Measurements from ENCODE around the gene TRIM28. TPM values are rescaled to one million over a fixed set of nuclear protein-coding genes. Genes with fewer than 3 reads are reported as not detected.
A peak's percentile ranks its signal among the peaks of the same experiment; 100 is the strongest.

The TRIM28 gene
- total RNA-seq, 2 experiments from 2014 or later: 475 to 483 TPM

GRCh38 chr19:58581227-58582141 lies 37.6 kb downstream of the TRIM28 start:
- peaks cover 10% of the 10 kb centered on the region for H3K36me3 Mint-ChIP-seq (ENCODE audit: low read depth)
- H3K27ac Mint-ChIP-seq: peak overlapping the region; percentile 71
- DNase-seq: peak; percentile 98
- H3K4me3 Mint-ChIP-seq: no peak overlapping the region
- no peaks in the 10 kb centered on the region for H3K27me3 Mint-ChIP-seq (ENCODE audit: low read depth)
- intact Hi-C loops (cut with micrococcal nuclease): loop anchor here (1.0 kb wide), 3 partner anchors 8 to 67 kb away; partner anchors contain the start of genes MZF1 and ZBTB45
- H3K4me1 Mint-ChIP-seq (ENCODE audit: low read depth): peaks cover 28% of the 10 kb centered on the region
- no peaks in the 10 kb centered on the region for H3K9me3 Mint-ChIP-seq
- CTCF ChIA-PET: interaction anchor here (0.6 to 2.3 kb wide), 15 partner anchors 10 to 726 kb away, joined by 3 to 52 read pairs (median 3); partner anchors contain the start of genes CHMP2A and ZBTB45

DNA sequence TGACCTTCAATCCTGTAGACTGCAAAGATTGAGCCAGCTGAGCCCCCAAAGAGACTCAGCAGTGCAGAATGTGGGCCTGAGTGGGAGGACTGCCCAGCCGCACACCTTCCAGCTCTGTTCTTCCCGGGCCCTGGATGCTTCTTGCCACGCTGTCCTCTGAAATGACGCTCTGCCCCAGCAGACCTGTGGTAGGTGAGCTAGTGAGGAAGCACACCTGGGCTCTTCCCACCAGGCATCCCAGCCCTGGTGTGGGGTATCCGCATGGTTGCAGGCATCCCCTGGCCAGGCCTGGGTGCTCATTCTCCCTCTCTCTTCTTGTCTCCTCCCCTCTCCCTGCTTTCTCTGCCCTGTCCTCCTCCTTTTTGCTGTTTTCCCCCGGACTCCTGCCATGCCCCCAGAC lies 39.1 kb downstream of the TRIM28 start:
- H3K27me3 Mint-ChIP-seq (ENCODE audit: low read depth): no peaks in the 10 kb centered on the region
- H3K4me1 Mint-ChIP-seq (ENCODE audit: low read depth): peaks cover 21% of the 10 kb centered on the region
- DNase-seq: no peak
- CTCF ChIA-PET: interaction anchor here (0.6 to 0.7 kb wide), 2 partner anchors 63 to 81 kb away, joined by 3 read pairs; no protein-coding TSS in a partner anchor
- peaks cover 10% of the 10 kb centered on the region for H3K36me3 Mint-ChIP-seq (ENCODE audit: low read depth)
- H3K4me3 Mint-ChIP-seq: no peak overlapping the region
- H3K27ac Mint-ChIP-seq: peak overlapping the region; percentile 8
- intact Hi-C loops (cut with micrococcal nuclease): no loop called here
- H3K9me3 Mint-ChIP-seq: no peaks in the 10 kb centered on the region

- H3K4me3 Mint-ChIP-seq: no peak overlapping the region
- intact Hi-C loops (cut with micrococcal nuclease): no loop called here
- no peak overlapping the region for H3K27ac Mint-ChIP-seq
- H3K4me1 Mint-ChIP-seq (ENCODE audit: low read depth): peaks cover 7% of the 10 kb centered on the region
- no peaks in the 10 kb centered on the region for H3K9me3 Mint-ChIP-seq
- DNase-seq: no peak
- no peaks in the 10 kb centered on the region for H3K27me3 Mint-ChIP-seq (ENCODE audit: low read depth)
- peaks cover 10% of the 10 kb centered on the region for H3K36me3 Mint-ChIP-seq (ENCODE audit: low read depth)
- CTCF ChIA-PET: no interaction called here
These were observed 40.9 kb downstream of the TRIM28 start for GRCh38 chr19:58584498-58585441.

DNA sequence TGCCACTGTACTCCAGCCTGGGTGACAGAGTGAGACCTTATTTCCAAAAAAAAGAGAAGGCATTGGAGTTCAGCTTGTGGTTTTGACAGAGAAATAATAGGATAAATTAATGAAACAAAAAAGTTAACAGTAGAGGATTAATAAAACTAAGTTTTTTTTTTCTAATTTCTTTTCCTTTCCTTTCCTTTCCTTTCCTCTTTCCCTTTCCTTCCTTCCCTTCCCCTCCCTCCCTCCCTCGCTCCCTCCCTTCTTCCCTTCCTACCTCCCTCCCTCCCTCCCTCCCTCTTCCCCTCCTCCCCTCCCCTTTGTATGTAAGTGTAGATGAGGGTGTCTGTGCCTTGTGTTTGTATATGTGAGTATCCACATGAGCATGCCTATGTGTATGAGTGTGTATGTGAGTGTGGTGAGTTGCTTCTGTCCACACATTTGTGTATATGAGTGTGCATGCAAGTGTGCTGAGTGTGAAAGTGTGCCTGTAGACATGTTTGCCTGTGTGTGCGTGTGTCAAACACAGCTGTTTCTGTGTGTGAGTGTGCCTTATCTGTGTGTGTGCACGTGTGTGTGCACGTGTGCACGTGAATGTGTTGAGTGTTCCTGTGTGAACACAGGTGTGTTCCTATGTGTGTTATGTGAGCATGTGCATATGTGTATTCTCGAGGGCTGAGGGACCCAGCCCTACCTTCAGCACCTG lies 41.7 kb downstream of the TRIM28 start:
- intact Hi-C loops (cut with micrococcal nuclease): no loop called here
- CTCF ChIA-PET: no interaction called here
- no peak for DNase-seq

DNA sequence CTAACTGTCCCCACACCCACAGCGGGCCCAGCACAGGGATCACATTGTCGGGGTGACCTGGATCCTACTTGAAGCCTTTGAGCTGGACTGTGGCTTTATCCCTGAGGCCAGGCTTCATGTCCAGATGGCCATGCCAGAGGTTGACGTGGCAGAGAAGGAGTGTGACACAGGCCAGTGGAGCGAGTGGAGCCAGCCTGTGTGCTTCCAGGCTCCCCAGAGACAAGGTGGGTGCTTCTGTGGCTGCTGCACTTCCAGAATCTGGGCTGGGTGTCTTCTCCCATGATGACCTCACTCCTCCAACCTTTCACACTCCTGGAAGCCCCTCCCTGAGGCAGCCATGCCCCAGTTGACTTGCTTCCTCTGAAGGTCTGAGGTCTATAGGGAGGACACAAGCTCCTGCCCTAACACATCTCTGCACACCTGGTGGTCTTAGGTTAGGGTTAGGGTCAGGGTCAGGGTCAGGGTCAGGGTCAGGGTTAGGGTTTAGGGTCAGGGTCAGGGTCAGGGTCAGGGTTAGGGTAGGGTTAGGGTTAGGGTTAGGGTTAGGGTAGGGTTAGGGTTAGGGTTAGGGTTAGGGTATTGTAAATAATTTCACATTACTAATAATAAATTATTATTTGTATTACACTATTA lies 42.4 kb downstream of the TRIM28 start:
- CTCF ChIA-PET: no interaction called here
- Mint-ChIP-seq H3K9me3 (no peaks in the 10 kb centered on the region), H3K4me1 (ENCODE audit: low read depth) (peaks cover 3% of the 10 kb centered on the region), H3K36me3 (ENCODE audit: low read depth) (peaks cover 9% of the 10 kb centered on the region), H3K27me3 (ENCODE audit: low read depth) (no peaks in the 10 kb centered on the region), H3K27ac (no peak overlapping the region), H3K4me3 (no peak overlapping the region)
- intact Hi-C loops (cut with micrococcal nuclease): no loop called here
- no peak for DNase-seq

More for the DNA sequence above, 41.7 kb downstream of the TRIM28 start:
- peaks cover 10% of the 10 kb centered on the region for H3K36me3 Mint-ChIP-seq (ENCODE audit: low read depth)
- H3K27me3 Mint-ChIP-seq (ENCODE audit: low read depth): no peaks in the 10 kb centered on the region
- H3K9me3 Mint-ChIP-seq: no peaks in the 10 kb centered on the region
- H3K4me3 Mint-ChIP-seq: no peak overlapping the region
- H3K4me1 Mint-ChIP-seq (ENCODE audit: low read depth): peaks cover 7% of the 10 kb centered on the region
- no peak overlapping the region for H3K27ac Mint-ChIP-seq

Small RNA genes lying within 50 kb of the gene (microRNA-seq; reads per million reads assigned to microRNA genes)
- gene MIR6807 (ENCODE audit: borderline microRNAs expressed, borderline replicate concordance): 6.0 reads per million, percentile 7 among the genes with 10 or more reads in this experiment

Other genes with a start within 250 kb of the TRIM28 start
- gene ERVK3-1, start 238.7 kb upstream of the TRIM28 start, total RNA-seq: 10 to 100 TPM; 24.5 to 27.7 TPM
- 1 to 10 TPM; 1.2 to 1.3 TPM for gene ZSCAN22, start 217.1 kb upstream of the TRIM28 start, total RNA-seq
- 1 to 10 TPM; 6.1 to 7.4 TPM for gene A1BG, start 190.6 kb upstream of the TRIM28 start, total RNA-seq
- under 1 TPM; 0.40 to 0.41 TPM for gene ZNF497, start 181.3 kb upstream of the TRIM28 start, total RNA-seq
- 1 to 10 TPM; 1.7 to 1.9 TPM for gene ZNF837, start 163.0 kb upstream of the TRIM28 start, total RNA-seq
- gene RPS5, start 156.8 kb upstream of the TRIM28 start, total RNA-seq: 1,000 to 10,000 TPM; 1,806 to 1,853 TPM
- gene RNF225, start 148.4 kb upstream of the TRIM28 start, total RNA-seq: under 1 TPM in 1 of 2 experiments, not detected in 1; 0.32 TPM
- 1 to 10 TPM; 3.4 to 4.8 TPM for gene ZNF584, start 135.4 kb upstream of the TRIM28 start, total RNA-seq
- gene ZNF132, start 103.9 kb upstream of the TRIM28 start, total RNA-seq: 1 to 10 TPM; 2.8 to 2.9 TPM
- gene ZNF324B, start 92.4 kb upstream of the TRIM28 start, total RNA-seq: 1 to 10 TPM; 5.8 to 6.2 TPM
- gene ZNF324, start 77.0 kb upstream of the TRIM28 start, total RNA-seq: 1 to 10 TPM; 2.4 to 3.0 TPM
- gene ZNF446, start 67.7 kb upstream of the TRIM28 start, total RNA-seq: 1 to 10 TPM; 2.6 to 2.9 TPM
- gene SLC27A5, start 32.1 kb upstream of the TRIM28 start, total RNA-seq: 10 to 100 TPM; 13.8 to 14.4 TPM
- gene ZBTB45, start 24.3 kb upstream of the TRIM28 start, total RNA-seq: 1 to 10 TPM; 5.5 to 6.0 TPM
- gene CHMP2A, start 11.0 kb downstream of the TRIM28 start, total RNA-seq: 100 to 1,000 TPM; 109 to 111 TPM
- gene UBE2M, start 14.5 kb downstream of the TRIM28 start, total RNA-seq: 10 to 100 TPM; 91.4 to 93.6 TPM
- gene MZF1, start 29.3 kb downstream of the TRIM28 start, total RNA-seq: 10 to 100 TPM; 13.3 to 13.4 TPM

Data from activated naive CD4-positive, alpha-beta T cell treated with anti-CD3 and anti-CD28 coated beads for 36 hours (primary cell).